NCI-H2029 treated with DMSO at 0.1 percent for 48 hours (cell line): ENCODE measurements around the gene PRR5.

Experiments
- DNase-seq: peaks from one replicate; lab custom pipeline; 2025; lab: John Stamatoyannopoulos, UW

Gene PRR5

GRCh38 chr22:44718418-44718817 lies 16.4 kb downstream of the PRR5 start:
- no peak for DNase-seq

- DNase-seq: no peak
Measured at GRCh38 chr22:44719586-44720368, 17.8 kb downstream of the PRR5 start.

DNA sequence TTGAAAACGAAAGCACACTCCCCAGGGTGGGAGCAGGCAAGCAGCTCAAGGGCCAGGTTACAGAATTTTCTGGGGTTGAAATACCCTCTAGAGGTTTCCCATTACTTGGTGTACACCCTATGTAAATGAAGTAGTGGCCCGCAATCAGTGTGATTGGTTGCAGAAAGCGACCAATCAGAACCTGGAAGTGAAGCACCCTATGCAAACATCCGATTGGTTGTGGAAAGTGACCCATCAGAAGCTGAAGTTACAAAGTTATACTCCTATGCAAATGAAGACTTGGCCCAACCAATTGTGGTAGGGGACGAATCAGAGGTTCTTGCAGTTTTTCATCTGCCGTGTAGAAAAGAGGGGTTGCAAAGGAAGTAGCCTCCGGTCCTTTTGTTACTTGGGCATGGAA lies 19.2 kb downstream of the PRR5 start:
- DNase-seq: no peak

DNA sequence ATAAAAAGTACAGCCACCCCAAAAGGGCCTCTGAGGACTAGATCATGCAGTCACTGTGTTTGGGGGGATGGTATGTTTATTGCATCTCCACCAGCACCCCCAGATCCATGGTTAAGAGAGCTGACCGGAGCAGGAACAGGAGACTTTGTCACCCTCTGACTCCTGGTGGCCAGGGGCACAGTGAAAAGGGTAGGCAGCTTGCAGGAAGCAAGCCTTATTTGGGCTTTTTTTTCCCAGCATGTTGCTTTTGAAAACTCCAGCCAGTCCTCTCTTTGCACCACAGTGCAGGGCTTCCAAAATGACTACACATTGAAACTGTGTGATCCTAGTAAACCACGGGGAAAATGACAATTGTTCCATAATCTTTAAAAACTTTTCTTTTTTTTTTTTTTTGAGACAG lies 20.6 kb downstream of the PRR5 start:
- DNase-seq: no peak

- DNase-seq: no peak
Measured at GRCh38 chr22:44723801-44724200, 21.8 kb downstream of the PRR5 start.

DNA sequence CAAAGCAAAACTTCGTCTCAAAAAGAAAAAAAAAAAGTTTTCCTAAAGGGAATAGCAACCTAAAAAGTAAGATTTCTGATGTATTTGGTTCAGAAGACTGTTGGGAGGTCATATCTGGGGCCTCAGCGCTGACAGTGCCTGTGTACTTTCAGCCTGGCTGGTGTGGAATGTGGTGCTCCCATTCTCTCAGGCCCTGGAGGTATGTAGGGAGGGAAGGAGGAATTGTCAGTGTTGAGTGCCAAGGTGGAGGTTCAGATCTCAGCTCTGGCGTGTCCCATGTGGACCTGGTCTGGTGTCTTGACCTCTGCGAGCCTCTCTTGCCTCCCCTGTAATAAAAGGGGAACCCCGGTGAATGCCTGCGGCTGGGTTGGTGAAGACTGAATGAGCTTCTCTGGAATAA lies 22.4 kb downstream of the PRR5 start:
- DNase-seq: no peak

- DNase-seq: no peak
Measured at GRCh38 chr22:44724859-44725258, 22.9 kb downstream of the PRR5 start.

- no peak for DNase-seq
Measured at GRCh38 chr22:44726439-44726838, 24.4 kb downstream of the PRR5 start.

DNA sequence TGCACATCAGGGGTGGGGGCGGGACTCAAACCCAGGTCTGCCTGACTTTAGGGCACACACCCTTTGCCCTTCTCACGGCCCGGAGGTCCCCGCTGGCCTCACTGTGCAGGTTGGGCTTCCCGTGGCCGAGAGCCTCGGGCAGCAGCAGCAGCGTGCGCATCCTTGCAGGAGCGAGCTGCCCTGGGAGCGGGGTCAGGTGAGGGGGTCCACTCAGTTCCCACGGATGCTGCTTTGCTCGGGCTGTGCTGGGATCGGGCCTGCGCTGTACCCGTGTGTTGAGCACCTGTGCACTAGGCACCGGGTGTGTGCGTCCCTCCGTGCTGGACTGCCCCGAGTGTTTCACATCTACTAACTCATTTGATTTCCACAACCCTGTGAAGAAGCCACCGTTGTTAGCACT lies 25.1 kb downstream of the PRR5 start:
- DNase-seq: no peak

GRCh38 chr22:44727709-44728108 lies 25.7 kb downstream of the PRR5 start:
- DNase-seq: no peak

DNA sequence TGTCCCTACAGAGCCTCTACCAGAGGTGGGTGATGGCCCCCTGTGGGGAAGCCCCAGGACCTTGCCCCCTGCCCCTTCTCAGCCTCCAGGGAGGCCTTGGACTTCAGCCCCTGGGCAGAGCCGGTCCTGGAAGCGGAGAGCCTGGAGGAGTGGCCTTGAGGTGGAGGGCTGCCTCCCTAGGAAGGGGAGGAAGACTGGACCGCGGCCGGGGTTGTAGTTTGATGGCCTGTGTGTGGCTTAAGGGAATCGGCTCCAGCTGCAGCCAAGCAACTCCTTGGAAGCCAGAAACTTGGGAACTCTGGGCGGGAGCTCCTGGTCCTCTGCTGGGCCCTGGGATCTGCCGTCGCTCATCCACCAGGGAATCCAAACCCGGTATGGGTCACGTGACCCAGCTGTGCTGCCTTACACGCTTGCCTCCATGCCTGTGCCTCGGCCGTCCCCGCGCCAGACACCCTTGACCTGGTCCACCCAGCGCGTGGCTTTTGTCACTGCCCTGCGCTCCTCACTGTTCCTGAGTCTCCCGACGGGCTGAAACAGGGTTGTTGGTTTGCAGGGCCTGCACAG lies 26.8 kb downstream of the PRR5 start:
- DNase-seq: no peak

- no peak for DNase-seq
Measured at GRCh38 chr22:44729391-44730021, 27.5 kb downstream of the PRR5 start.

- DNase-seq: no peak
Measured at GRCh38 chr22:44730022-44730393, 28.0 kb downstream of the PRR5 start.

DNA sequence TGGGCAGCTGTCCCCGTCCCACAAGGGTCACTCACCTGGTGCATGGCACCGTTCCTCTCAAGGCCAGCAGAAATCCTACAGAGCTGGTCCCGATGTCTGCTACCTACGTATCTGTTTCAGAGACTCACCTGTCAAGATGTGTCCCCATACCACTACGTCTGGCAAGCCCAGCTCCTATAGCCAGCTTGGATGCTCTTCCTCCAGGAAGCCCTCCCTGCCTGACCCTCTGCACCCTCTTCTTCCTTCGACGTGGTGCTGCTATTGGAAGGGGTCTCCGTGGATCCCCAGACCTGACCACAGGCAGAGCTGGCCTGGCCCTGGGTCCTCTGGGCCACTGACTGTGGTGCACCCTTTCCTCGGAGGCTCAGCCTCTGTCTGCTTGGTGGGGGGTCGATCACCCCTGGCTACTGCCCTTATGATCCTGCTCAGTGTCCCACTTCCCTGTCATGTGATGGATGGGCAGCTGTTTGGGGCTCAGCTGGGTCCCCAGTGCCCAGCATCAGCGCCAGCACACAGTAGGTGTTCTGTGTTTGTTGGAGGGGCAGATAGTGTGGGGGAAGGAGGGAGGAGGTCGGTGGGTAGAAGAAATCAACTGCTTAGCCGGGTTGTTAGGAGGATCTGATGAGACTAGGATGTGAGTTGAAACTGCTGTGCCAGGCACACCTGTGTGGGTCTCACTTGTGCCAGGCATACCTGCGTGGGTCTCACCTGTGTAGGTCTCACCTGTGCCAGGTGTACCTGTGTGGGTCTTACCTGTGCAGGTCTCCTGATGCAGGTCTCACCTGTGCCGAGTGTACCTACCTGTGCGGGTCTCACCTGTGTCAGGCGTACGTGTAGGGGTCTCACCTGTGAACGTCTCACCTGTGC lies 28.7 kb downstream of the PRR5 start:
- no peak for DNase-seq

- DNase-seq: no peak
Measured at GRCh38 chr22:44731357-44731970, 29.5 kb downstream of the PRR5 start.

DNA sequence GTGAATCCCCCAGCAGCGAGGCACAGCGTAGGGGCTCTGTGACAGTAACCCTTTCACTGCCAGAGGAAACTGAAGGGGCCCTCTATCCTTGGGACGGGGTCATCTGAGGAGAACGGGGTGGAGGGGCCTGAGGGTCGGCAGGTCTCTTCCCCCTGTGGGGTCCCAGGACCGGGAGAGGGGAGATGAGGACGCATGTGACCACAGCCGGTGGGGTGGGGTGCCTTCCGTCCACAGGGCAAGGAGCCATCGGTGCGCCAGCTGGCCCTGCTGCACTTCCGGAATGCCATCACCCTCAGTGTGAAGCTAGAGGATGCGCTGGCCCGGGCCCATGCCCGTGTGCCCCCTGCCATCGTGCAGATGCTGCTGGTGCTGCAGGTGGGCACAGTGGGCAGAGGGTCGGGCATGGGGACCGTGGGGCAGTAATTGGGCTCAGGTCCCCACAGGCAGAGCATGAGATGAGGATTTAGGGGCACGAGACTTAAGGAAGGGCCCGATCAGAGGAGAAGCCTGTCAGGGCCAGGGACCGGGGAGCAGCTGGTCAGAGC lies 30.1 kb downstream of the PRR5 start:
- DNase-seq: no peak

- no peak for DNase-seq
Measured at GRCh38 chr22:44732661-44733060, 30.7 kb downstream of the PRR5 start.

DNA sequence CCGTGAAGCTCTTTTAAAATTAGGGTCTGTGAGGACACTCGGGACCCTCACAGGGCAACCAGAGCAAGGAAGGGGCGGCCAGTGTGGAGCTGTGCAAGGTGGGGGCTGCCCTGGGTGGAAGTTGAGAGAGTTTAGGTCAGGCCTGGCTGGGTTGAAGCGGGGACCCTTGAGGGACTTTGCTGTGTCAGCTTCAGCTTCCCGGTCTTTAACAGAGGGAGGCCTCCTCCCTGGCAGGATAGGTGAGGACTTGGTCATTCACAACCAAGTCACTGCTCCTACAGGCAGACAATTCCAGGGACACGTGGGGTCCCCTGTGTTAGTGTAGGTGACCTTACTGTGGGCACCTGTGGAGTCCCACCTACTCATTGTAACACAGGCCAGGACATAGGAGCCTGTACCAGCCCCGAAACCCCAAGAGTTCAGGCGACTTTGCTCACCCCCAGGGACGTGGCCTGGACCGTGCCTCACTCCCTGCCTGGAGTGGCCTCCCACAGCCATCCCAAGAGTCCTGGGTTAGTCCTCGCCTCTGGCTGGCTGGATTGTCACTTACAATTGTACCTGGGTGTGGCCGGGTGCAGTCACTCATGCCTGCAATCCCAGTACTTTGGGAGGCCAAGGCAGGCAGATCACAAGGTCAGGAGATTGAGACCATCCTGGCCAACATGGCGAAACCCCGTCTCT lies 31.6 kb downstream of the PRR5 start:
- no peak for DNase-seq

- no peak for DNase-seq
Measured at GRCh38 chr22:44734278-44734677, 32.3 kb downstream of the PRR5 start.

GRCh38 chr22:44734801-44735517 lies 33.0 kb downstream of the PRR5 start:
- DNase-seq: no peak
